ENCODE measurements around the gene CNPY2. TPM values are rescaled to one million over a fixed set of nuclear protein-coding genes. Genes with fewer than 3 reads are reported as not detected.
"Not testable (repeated sequence)": the region's sequence is repeated elsewhere in the genome, so short reads cannot be mapped to it uniquely, and the experiment has no call there.

The CNPY2 gene
- total RNA-seq, 4 donors from 2014 or later: 33.5 to 83.5 (median 67.3) TPM

DNA sequence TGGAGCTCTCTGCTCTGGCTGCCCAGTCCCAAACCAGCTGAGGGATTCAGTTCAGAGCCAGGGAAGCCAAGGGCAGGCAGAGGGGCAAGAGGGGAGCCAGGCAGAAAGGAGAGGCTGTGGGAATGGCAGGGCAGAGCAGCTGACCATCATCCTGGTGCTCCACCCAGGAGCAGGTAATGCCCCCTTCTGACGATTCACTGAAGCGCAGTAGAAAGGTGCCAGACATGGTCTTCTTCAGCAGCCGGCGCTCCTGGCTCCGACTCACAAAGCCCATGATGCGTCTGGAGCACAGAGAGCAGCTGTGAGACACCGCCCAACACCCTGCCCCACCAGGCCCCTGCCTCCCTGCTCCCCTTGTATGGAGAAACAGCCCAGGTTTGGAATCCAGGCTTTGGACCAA, 30.9 kb upstream of the CNPY2 start:
- TF ChIP-seq POLR2A (IDR thresholded peaks at IDR 0.05) (no peak), CTCF (IDR thresholded peaks at IDR 0.05) (no peak)
- no peak for DNase-seq
- Histone ChIP-seq H3K9me3 (no peaks in the 10 kb centered on the region), H3K36me3 (no peaks in the 10 kb centered on the region), H3K27ac (no peak overlapping the region), H3K27me3 (no peaks in the 10 kb centered on the region), H3K4me3 (no peak overlapping the region), H3K4me1 (no peaks in the 10 kb centered on the region)
- intact Hi-C loops (cut with DNase I; ENCODE audit: low total_unique reads): no loop called here

DNA sequence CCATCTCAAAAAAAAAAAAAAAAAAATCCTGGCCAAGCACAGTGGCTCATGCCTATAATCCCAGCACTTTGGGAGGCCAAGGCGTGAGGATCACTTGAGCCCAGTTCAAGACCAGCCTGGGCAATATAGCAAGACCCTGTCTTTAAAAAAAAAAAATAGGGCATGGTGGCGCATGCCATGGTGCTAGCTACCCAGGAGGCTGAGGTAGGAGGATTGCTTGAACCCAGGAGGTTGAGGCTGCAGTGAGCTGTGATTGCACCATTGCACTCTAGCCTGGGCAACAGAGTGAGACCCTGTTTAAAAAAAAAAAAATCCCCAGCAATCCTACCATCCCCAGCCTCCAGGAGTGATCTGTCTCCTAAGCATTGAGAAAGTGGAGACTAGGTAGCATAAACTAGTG, 26.5 kb upstream of the CNPY2 start:
- H3K27me3 ChIP-seq; H3K9me3 ChIP-seq; H3K36me3 ChIP-seq; H3K4me3 ChIP-seq; H3K27ac ChIP-seq; DNase-seq; intact Hi-C loops (cut with DNase I; ENCODE audit: low total_unique reads); H3K4me1 ChIP-seq: not testable (repeated sequence)

DNA sequence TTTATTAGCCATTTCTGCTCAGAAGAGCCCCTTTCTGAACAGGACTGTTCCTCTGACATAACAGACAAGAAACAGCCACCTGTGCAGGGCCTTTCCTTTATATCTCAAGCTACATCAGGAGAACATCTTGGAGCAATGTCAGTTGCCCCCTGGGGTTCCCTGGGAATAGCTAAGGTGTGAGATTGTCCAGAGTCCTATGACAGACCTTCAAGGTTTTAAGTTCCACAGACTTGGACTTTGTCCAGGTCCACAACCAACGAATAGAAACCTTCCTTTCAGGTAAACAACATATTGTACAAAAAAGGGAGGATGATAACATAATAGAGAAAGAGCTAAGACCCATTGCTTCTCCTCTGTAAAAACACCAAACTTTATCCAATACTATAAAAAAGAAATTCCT, 25.8 kb upstream of the CNPY2 start:
- TF ChIP-seq CTCF (IDR thresholded peaks at IDR 0.05): no peak
- no peak for TF ChIP-seq POLR2A (IDR thresholded peaks at IDR 0.05)
- Histone ChIP-seq H3K9me3 (no peaks in the 10 kb centered on the region), H3K27ac (no peak overlapping the region), H3K4me1 (no peaks in the 10 kb centered on the region), H3K4me3 (no peak overlapping the region), H3K27me3 (no peaks in the 10 kb centered on the region), H3K36me3 (no peaks in the 10 kb centered on the region)
- intact Hi-C loops (cut with DNase I; ENCODE audit: low total_unique reads): no loop called here
- DNase-seq: no peak

DNA sequence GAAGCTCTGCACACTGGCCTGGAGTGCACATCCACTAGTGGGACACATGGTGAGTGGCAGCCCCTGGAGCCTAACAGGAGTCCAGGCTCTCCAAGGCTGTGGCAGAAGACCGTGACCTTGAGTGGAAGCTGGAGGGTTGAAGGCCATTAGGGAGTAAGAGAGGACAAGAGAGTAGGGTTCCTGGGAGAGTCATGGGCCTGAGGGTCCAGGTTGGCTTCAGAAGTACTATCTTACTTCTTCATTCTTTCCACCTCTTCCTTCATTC, 23.3 kb upstream of the CNPY2 start:
- DNase-seq: no peak
- Histone ChIP-seq H3K27ac (no peak overlapping the region), H3K9me3 (no peaks in the 10 kb centered on the region), H3K4me3 (no peak overlapping the region), H3K27me3 (no peaks in the 10 kb centered on the region), H3K4me1 (no peaks in the 10 kb centered on the region), H3K36me3 (no peaks in the 10 kb centered on the region)
- no peak for TF ChIP-seq POLR2A (IDR thresholded peaks at IDR 0.05)
- no peak for TF ChIP-seq CTCF (IDR thresholded peaks at IDR 0.05)
- intact Hi-C loops (cut with DNase I; ENCODE audit: low total_unique reads): no loop called here

DNA sequence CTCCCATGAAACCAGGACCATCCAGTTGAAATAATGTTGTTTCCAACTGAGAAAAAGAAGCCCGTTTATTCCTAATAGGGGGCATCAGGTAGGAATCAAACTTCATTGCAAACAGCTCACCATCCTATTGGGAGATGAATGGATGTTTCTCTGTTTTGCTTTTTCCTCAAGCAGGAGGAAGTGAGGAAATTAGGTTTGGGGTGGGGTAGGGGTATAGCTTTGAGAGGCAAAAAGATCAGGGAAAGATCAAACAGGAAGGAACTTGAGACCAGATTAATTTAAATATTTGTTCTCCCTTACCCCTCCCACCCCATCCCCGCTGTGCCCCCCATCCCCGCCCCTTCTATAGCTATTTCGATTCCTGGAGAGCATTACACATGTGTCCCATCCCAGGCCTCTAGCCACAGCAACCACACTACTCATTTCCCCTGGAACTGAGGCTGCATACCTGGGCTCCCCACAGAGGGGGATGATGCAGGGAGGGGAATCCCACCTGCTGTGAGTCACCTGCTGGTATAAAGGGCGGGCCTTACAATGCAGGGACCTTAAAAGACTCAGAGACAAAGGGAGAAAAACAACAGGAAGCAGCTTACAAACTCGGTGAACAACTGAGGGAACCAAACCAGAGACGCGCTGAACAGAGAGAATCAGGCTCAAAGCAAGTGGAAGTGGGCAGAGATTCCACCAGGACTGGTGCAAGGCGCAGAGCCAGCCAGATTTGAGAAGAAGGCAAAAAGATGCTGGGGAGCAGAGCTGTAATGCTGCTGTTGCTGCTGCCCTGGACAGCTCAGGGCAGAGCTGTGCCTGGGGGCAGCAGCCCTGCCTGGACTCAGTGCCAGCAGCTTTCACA, 22.7 kb upstream of the CNPY2 start, which contains the start of gene IL23A:
IL23A (plus strand) TSS at position 577 of the 850 bp plus-strand sequence; CDS start at position 738, 161 bp downstream.
- Histone ChIP-seq H3K4me1 (no peaks in the 10 kb centered on the region), H3K9me3 (no peaks in the 10 kb centered on the region), H3K36me3 (no peaks in the 10 kb centered on the region), H3K4me3 (no peak within 1 kb of the TSS), H3K27me3 (no peaks in the 10 kb centered on the region), H3K27ac (no peak within 1 kb of the TSS)
- TF ChIP-seq POLR2A (IDR thresholded peaks at IDR 0.05) (no peak), CTCF (IDR thresholded peaks at IDR 0.05) (no peak)
- DNase-seq: no peak
- intact Hi-C loops (cut with DNase I; ENCODE audit: low total_unique reads): no loop called here
